HG03064 (cell line): ENCODE measurements around the gene CTXN1.
"Not testable (repeated sequence)": the region's sequence is repeated elsewhere in the genome, so short reads cannot be mapped to it uniquely, and the experiment has no call there.

Source experiments
- ATAC-seq: cut with Tn5 transposase; IDR thresholded peaks from one replicate; pipeline ENCODE4 v1.9.1; 2021; ENCODE audit warnings: low read depth; ENCODE audit not compliant: unreplicated experiment

CTXN1 gene

DNA sequence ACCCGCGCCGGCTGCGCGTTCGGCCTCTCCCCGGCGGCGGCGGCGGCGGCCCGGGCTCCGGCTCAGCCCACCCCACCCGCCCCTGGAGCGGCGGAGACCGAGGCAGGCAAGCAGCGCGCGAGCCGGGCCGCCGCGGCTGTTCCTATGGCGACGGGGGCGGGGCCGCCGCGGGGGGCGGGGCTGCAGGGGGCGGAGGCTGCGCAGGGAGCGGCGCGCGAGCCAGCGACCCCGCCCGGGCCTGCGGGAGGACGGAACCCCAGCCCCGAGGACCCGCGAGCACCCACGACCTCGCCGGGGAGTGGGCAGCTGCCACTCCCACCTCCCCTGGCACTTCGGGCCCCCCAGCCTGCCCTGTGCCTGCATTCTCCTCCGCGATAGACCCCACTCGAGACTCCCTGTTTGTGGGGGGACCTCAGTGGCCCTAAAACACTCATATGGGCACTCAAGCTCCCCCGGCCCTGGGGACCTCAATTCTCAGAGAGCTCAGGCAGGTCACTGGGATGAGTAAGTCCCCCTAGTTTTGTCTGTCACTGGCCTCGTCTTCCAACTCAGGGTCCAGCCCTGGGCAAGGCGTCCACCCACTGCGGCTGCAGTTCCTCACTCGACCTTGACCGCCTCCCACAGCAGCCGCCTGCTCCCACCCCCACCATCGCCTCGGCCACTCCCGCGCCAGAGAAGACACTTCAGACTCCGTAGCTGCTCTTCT lies at the start of gene CTXN1:
CTXN1 (minus strand) TSS at position 115 of the 706 bp plus-strand sequence. CDS start 597 bp downstream, outside the sequence.
- ATAC-seq = no peak

DNA sequence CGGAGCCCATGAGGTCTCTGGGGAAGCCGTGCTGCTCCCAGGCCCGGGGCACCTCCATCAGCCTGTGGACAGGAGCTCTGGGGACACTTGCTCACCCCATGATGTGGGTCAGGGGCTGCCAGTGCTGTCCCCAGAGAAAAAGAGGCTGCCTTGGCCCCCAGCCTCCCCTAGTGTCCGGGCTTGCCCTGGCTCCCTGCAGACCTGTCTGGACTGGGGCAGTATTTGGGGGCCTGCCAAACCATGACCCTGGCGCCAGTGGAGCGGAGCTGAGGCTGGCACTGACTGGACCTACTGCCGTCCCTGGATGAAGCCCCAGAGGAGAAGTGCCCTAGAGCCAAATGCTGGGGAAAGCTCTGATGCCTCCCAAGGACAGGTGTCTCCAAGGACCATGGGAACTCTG lies 49.1 kb upstream of the CTXN1 start:
- no peak for ATAC-seq

DNA sequence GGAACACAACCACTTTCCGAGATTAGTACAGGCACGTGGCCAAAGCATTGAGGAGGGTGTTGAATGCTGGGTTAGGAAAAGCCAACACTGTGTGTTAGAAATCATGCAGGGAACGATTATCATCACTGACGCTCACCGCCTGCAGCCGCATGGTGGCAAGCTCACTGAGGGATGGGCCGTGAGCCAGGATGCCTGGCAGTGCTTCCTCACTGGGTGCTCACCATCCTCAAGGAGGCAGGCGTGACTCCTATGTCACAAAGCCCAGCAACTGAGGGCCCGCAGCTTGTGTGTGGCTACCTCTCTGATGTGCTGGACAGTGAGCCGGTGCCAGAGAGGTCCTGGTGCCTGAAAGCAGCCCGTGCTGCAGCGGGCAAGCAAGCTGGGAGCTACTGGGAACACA lies 47.9 kb upstream of the CTXN1 start:
- ATAC-seq = no peak

DNA sequence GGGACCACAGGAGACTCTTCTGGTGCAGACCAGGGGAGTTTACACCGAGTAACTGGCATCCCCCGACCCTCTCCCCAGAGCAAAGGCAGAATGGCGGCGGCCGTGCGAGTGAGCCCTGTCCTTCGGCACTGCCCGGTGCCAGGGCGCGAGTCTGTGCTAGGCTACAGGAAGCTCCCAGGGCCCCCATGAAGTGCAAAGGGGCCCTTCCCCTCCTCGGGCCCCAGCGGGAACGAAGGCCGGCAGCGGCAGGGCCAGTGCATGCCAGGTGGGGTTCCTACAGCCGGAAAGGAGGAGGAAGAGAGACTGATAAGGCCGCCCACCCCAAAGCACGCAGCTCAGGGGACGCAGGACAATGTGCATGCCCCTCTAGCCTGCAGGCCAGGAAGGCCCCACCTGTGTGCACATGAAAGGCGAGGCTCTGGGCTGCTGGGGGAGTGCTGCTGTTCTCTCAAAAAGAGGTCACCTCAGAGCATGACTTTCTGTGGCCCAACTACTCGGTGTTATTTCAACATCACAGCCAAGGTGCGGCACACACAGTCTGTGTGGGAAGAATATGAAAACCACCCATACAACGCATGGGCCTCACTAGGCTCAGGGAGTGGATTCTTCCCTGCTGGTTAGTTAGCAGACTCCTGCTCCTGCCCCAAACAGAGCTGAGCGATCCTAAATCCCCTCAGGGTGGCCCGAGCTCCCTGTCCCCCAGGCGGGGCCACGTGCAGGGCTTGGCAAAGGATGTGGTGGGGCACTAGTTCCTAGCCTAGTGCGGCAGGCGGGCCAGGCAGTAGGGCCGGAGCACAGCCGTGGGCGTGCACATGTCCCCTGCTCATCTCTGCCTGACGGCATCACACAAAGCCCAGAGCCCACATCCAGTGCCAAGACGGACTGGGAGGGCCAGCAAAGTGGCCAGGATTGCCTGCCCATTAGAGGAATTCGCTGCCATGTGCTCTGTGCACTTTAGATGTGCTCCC lies 45.9 kb upstream of the CTXN1 start:
- ATAC-seq = no peak

DNA sequence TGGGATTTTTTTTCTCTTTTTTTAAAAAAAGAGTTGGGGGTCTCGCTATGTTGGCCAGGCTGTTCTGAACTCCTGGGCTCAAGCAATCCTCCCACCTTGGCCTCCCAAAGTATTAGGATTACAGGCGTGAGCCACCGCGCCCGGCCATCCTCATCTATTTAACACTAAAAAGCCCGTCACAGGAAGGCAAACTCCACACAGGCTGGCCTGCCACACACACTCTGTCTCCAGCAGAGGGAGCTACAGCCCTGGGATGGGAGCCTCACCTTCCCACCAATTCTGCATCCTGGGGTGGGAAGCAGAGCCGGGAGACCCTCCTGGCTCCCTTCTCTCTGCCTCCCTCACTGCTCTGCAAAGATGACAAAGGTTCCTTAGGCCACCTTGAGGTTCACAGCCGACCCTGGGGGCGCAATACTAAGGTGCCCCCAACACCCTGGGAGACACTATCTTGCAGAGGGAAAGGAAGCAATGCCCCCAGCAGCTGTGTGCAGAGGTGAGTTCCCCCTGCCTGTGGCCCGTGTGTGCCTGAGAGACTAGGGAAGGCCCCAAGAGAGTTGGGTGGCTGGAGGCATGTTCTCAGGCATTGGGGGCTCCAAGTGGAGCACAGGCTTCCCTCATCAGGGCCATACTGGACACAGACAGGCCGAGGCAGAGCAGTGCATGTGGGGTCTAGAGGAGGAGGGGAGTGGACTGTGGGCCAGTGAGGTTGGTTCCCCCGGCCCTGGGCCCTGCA lies 44.9 kb upstream of the CTXN1 start:
- ATAC-seq = no peak

DNA sequence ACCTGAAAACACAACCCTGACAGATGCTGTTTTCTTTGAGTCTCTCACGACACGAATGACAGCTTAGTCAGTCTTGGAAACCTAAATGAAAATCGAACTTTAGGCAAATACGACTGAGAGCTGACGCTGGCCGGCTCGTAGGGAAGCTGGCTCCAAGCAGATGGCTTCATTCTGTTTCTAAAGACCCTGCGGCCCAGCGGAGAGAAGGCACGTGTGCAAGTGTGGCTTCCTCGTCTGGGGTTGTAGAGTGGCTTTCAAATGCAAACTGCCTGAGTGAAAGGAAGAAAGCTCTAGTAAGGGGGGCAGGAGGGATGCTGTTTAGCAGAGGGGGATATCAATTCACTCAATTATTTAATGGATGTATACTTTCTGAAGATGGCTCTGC lies 43.6 kb upstream of the CTXN1 start:
- no peak for ATAC-seq

DNA sequence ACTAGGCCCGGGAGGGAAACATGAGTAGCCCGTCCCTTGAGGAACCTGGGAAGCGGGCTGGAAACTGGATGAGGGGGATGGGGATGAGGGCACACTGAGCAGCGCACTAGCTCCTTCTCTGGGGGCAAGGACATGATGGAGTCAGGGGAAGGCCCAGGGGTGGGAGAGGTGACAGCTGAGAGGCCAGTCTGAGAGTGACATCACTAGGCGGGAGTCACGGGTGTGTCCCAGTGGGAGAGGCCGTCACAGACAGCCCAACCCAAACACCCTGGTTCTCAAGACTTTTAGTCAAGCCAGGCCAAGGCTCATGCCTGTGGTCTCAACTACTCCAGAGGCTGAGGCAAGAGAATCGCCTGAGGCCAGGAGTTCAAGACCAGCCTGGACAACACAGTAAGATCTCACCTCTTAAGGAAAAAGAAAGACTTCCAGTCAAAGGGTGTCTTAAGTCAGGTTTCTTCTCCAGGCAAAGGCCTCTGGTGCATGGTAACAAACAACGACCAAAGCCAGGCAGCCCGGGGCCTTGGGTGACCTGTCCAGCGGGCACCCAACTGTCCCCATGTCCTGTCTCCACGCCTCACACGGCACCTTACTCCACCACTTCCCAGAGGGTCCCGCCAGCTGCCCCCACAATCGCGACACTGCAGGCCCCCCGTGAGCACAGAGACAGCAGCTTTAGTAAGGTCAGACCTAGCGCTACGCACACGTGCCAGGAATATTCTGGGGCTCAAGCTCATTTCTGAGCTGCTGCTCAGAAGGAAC lies 43.0 kb upstream of the CTXN1 start:
- ATAC-seq = no peak

DNA sequence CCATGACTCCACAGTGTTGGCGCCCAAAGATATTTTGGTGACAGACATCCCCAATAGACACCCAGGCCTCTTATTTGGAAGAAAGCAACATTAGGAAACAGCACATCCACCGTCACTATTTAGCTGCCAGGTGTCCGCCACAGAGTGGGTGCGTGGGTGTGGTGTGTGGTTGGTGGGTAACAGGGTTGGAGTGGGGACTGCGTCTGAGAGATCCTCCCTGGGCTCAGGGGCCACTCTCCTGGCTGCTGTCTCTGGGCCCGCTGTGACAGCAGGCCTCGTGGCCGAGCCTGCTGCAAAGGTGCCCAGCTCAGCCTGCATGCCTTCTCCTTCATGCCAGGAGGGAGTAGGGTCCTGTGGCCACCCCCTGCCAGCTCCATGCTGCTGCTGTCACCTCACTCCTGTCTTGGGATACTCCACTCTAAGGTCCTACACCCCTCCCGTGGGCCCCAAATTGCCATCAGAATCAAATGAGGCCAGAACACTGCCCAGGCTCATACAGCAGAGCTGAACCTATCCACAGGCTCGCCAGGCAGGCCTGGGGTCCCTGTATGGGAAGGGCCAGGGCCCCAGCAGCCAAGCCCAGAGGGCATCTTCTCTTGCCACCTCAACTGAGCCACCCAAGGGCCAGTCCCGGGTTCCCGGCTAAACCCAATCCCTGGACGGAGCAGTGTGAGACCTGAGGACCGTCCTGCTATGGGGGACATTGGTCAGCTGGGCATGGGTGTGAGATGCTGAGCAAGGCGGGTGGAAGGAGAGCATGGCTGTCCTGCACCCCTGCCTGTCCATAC lies 42.3 kb upstream of the CTXN1 start:
- ATAC-seq = no peak

DNA sequence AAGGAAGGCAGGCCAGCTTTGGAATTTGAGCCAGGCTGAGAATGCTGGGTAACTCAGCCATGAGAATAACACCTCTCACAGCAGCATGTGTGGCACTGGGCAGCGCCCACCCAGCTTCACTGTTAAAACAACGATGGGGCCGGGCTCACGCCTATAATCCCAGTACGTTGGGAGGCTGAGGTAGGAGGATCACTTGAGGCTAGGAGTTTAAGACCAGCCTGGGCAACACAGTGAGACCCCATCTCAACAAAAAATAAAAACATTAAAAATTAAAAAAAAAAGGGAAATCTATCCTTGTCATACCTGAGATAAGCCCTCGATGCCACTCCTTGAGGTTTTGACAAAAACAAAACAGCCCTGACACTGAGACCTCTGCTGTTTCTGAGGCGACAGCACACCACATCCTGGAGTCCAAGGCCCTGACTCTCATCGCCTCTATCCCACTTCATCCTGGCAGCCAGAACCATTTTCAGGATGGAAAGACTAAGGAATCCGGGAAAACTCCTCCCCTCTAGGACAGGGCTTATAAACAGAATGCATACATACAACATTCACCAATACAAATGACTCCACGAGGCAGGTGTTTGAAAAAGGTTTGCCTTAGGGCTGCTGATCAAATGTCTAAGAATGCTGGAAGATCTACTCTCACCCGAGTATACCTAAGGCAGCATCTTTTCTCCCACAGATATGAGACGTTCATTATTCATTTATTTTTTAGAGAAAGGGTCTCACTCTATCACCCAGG lies 40.2 kb upstream of the CTXN1 start:
- ATAC-seq = no peak

DNA sequence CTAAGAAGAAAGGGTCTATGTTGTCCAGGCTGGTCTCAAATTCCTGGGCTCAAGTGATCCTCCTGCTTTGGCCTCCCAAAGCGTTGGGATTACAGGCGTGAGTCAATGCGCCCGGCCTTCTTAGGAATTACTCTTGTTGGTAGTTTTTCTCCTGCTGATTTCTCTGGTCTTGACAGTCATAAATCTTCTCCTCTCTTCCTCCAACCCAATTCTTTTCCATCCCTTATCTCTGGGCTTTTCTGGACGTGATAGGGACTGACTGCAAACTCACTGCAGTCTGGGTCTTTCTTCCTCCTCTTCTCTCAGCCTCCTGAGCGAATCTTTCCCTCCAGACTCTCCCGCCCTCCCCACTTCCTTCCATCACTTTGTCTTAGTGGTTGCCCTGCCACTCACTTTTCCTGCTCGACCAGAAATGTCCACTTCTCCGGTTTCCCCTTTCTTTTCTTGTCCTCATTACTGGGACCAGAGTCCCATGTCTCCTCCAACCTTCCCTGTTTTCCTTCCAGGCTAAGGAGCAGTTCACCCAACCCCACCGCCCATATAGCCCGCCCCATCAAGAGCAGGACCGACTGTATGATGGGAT lies 39.4 kb upstream of the CTXN1 start:
- ATAC-seq = no peak

DNA sequence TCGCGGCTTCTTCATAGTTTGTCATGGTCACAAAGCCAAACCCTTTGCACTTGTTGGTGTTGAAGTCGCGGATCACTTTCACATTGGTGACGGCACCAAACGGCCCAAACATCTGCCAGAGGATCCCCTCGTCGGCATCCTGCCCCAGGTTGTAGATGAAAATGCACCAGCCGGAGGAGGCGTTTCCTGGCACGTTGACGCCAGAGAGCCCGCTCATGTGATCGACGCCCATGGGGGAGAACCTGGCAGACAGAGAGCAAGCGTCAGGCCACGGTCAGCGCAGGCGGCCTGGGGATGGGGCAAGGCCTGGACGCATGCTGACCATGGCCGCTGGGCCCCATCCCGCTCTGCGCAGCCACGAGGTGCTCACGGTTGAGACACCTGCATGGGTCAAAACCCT lies 37.6 kb upstream of the CTXN1 start:
- no peak for ATAC-seq

DNA sequence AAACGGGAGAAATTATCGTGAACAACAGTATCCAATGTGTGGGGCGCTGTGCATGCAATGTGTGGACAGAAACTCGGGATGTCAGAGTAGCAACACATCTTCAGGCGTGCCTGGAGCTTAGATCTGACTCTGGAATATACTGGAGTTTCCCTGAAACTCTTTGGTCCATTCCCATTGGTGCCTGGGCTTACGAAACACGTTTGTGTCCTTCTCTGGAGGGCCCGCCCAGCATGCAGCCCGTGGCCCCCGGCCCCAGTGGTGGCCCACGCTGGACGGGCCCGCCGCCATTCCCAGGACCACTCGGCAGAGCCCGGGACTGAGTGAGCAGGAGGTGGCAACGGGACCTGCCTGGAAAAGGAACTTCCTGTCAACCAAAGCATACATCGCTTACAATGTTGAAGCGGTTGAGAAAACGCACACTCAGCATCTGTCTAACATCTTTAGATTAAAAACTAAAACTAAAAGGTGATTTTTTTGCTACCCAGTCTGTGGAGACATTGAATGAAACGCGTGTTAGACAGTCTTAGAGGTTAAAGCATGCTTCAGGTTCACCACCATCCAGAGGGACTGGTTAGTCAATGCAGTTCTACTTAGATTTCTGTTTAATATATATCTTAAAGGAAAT lies 36.8 kb upstream of the CTXN1 start:
- no peak for ATAC-seq

DNA sequence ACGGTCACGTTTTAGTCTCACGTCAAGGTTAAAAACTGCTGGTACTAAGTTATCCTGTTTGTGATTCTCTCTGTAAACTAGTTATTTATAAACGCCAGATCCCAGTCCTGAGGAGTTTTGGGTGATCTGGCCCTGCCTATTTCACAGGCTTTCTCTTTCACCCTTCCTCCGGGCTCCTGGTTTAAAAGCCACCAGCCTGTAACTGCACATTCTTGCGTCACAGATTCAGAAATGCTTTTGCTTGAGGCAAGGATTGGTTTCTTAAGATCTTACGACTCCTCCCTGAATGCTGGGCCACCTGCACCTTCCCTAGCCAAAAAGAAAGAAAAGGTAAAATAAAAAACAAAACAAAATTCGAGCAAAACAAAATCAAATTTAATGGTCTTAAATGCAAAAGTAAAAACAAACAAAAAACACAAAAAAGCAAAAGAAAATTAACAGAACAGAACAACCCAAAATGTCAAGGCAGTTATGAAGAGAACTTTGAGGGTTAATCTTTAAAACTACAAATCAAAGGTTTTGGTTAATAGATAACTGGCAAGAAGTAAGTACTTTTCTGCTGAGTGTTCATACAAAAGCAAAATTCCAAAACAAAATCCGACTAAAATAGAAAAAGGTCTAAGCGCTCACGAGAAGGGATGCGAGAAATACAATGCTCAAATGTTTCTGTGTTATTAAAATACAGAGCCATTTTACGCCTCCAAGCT lies 36.1 kb upstream of the CTXN1 start:
- ATAC-seq = no peak

DNA sequence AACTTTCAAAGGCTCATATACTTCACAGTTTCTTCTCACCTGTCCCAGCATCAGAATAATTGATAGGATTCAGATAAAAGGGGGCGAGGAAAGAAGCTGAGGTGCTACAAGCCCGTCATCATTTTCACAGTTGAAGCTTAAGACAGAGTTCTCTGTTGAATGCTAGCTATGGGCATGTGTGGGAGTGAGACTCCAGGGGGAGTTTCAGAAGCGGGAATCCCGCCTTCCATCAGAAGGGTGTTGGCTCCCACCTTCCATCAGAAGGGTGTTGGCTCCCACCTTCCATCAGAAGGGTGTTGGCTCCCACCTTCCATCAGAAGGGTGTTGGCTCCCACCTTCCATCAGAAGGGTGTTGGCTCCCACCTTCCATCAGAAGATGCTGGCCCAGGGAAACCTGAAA lies 35.1 kb upstream of the CTXN1 start:
- not testable (repeated sequence) for ATAC-seq

DNA sequence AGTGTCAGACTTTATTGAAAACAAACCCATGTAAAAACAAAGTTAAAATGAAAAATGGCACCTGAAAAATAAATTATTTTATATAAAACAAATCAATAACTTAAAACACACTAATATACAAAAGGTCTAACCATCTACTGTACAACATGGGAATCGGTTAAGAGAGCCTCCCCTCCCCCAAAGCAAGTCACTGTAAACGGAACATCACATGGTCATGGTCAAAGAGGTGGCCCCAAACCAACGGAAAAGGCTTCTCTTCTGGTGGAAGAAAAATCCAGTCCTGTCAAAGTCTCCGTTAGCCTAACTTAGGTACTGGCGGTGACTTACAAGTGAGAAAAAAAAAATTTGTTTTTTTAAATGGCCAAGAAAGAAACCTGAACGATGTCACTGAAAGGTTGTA lies 33.3 kb upstream of the CTXN1 start:
- ATAC-seq = no peak

DNA sequence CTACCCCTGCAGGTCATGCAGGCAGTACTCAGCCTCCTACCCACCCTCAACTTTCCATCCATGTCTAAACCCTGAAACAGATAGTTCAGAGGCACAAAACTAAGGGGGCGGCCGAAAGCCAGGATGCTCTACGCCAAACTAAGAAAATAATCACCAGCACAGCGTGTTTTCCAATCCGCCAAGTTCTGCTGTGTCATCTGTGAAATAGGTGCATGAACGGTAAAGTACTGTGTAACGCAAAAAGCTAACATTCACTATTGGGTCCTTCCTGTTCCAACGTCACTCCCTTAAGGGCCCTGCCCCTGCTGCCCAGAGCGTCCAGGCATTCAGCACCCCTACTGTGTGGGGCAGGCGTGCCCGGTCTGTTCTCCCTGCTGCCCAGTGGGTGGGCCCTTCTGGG lies 29.8 kb upstream of the CTXN1 start:
- no peak for ATAC-seq

DNA sequence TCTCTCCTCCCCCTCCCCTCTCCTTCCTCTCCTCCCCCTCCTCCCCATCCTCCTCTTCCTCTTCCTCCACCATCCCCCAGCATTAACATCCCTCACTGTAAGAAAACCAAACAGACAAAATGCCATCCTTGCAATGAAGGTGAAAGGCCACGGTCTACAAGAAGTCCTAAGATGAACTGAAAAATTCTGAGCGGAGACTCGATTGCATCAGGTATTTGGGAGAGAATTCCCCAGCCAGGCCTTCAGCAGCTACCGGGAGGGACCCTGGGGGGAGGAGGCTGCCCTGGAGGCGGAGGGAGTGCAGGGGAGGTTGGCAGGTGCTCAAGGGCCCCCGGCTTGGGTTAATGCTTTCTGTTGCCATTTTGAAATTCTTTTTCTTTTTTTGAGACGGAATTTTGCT lies 27.6 kb upstream of the CTXN1 start:
- no peak for ATAC-seq

DNA sequence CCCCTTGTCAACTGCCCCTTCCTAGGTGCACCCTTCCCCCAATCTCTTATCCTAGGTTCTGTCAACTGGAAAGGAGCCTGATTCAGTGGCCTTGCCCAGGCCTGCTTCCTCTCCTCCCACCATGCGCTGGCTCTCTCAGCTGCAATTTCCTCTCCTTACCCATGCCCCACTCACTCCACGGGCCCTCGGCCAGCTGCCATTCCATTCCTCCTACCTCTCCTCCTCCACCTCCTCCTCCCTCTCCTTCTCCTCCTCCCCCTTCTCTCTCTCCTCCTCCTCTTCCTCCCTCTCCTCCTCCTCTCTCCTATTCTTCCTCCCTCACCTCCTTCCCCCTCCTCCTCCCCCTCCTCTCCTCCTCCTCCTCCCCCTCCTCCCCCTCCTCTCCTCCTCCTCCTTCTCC lies 27.1 kb upstream of the CTXN1 start:
- no peak for ATAC-seq
